Measurements from ENCODE around the gene USH1G. TPM values are rescaled to one million over a fixed set of nuclear protein-coding genes. Genes with fewer than 3 reads are reported as not detected.

The USH1G gene
- total and polyA plus RNA-seq, 2 experiments from 2014 or later: 0.65 to 1.6 TPM

GRCh38 chr17:74941128-74941725 lies 18.2 kb upstream of the USH1G start:
- no peak overlapping the region for H2AFZ ChIP-seq
- no peaks in the 10 kb centered on the region for H3K9me3 ChIP-seq (ENCODE audit: low read depth)
- H3K4me3 ChIP-seq: no peak overlapping the region
- no peak for DNase-seq (ENCODE audit: low spot score)
- H3K9me2 ChIP-seq (replicated peaks; ENCODE audit: insufficient read depth): no peaks in the 10 kb centered on the region
- no peaks in the 10 kb centered on the region for H3K36me3 ChIP-seq (replicated peaks; ENCODE audit: insufficient read depth, low read depth)
- no peaks in the 10 kb centered on the region for H4K20me1 ChIP-seq (ENCODE audit: insufficient read depth, poor library complexity, severe bottlenecking)
- H3K4me2 ChIP-seq: no peak overlapping the region
- peaks cover 32% of the 10 kb centered on the region for H3K27me3 ChIP-seq
- no peak overlapping the region for H3K27ac ChIP-seq
- 81% methylated on average over 21 of the region's 21 CpGs for WGBS (ENCODE audit: low lambda C conversion rate, missing lambda C conversion rate)
- H3K79me2 ChIP-seq: no peaks in the 10 kb centered on the region
- TF ChIP-seq CTCF (IDR thresholded peaks at IDR 0.05; ENCODE audit: poor library complexity) (no peak), EZH2 (IDR thresholded peaks at IDR 0.05; ENCODE audit: borderline replicate concordance) (no peak)
- no peaks in the 10 kb centered on the region for H3K4me1 ChIP-seq (ENCODE audit: insufficient read depth)

DNA sequence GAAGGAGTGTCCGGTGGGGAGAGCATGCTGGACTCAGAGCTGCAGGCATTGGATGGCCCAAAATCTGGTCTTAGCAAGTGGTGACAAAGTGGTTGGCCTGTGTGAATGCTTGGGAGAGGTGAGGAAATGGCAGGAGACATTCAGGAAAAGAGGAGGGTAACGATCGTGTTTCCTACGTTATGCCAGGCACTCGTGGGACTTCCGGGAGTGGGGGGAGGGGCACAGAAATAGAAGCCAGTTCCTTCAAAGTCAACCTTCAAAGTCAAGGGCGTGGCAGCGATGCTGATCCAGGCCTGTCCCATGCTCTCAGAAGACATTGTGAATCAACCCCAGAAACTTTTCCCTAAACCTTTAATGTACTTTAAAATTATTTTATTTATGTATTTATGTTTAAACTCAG lies 16.5 kb upstream of the USH1G start:
- H3K9me3 ChIP-seq (ENCODE audit: low read depth): no peaks in the 10 kb centered on the region
- WGBS (ENCODE audit: low lambda C conversion rate, missing lambda C conversion rate): 69% methylated on average over 8 of the region's 8 CpGs
- TF ChIP-seq EZH2 (IDR thresholded peaks at IDR 0.05; ENCODE audit: borderline replicate concordance): no peak
- no peak for TF ChIP-seq CTCF (IDR thresholded peaks at IDR 0.05; ENCODE audit: poor library complexity)
- TF ChIP-seq EZH2phosphoT487 (IDR thresholded peaks at IDR 0.05; ENCODE audit: low read depth, severe bottlenecking, unreplicated experiment): no peak
- no peaks in the 10 kb centered on the region for H4K20me1 ChIP-seq (ENCODE audit: insufficient read depth, poor library complexity, severe bottlenecking)
- H3K9me2 ChIP-seq (replicated peaks; ENCODE audit: insufficient read depth): no peaks in the 10 kb centered on the region
- peaks cover 48% of the 10 kb centered on the region for H3K27me3 ChIP-seq
- no peak overlapping the region for H2AFZ ChIP-seq
- H3K36me3 ChIP-seq (replicated peaks; ENCODE audit: insufficient read depth, low read depth): no peaks in the 10 kb centered on the region
- peaks cover 7% of the 10 kb centered on the region for H3K4me1 ChIP-seq (ENCODE audit: insufficient read depth)
- no peaks in the 10 kb centered on the region for H3K79me2 ChIP-seq
- no peak overlapping the region for H3K4me2 ChIP-seq
- H3K4me3 ChIP-seq: no peak overlapping the region
- H3K27ac ChIP-seq: no peak overlapping the region
- DNase-seq (ENCODE audit: low spot score): no peak

DNA sequence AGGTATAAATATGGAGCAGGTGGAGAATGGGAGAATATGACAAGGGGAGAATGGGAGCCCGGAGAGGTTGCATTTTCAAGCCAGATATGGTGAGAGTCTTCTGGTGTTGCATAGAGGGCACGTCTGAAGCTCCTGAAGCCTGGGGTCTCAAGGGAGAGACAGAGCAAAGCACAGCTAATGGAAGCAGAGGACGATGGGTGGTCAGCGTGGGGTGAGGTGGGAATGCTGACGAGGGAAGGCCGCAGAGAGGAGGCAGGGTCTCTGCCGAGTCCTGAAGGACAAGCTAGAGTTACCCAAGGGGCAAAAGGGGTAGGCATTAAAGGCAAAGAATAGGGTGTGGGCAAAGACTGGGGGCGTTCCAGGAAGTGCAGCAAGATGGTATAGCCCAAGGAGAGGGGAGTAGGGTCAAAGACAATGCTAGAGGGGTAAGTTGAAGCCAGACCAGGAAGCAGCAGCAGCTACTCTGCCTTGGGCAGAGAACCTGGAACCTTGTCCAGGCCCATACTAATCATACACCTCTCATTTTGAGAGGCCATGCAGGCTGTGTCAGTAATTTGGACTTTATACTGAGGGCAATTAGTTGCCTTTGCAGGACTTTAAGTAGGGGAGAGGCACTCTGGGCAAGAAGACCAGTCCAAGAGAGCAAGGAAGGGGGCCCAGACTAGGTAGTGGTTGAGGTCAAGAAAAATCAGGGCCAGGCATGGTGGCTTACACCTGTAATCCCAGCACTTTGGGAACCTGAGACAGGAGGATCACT lies 15.3 kb upstream of the USH1G start:
- 62% methylated on average over 7 of the region's 8 CpGs for WGBS (ENCODE audit: low lambda C conversion rate, missing lambda C conversion rate)
- H4K20me1 ChIP-seq (ENCODE audit: insufficient read depth, poor library complexity, severe bottlenecking): no peaks in the 10 kb centered on the region
- TF ChIP-seq CTCF (IDR thresholded peaks at IDR 0.05; ENCODE audit: poor library complexity) (no peak), EZH2 (IDR thresholded peaks at IDR 0.05; ENCODE audit: borderline replicate concordance) (no peak), EZH2phosphoT487 (IDR thresholded peaks at IDR 0.05; ENCODE audit: low read depth, severe bottlenecking, unreplicated experiment) (no peak)
- H3K4me3 ChIP-seq: no peak overlapping the region
- H3K27ac ChIP-seq: no peak overlapping the region
- H3K27me3 ChIP-seq: peaks cover 59% of the 10 kb centered on the region
- no peak overlapping the region for H2AFZ ChIP-seq
- no peaks in the 10 kb centered on the region for H3K9me3 ChIP-seq (ENCODE audit: low read depth)
- H3K4me1 ChIP-seq (ENCODE audit: insufficient read depth): peaks cover 7% of the 10 kb centered on the region
- no peak for DNase-seq (ENCODE audit: low spot score)
- H3K79me2 ChIP-seq: no peaks in the 10 kb centered on the region
- H3K36me3 ChIP-seq (replicated peaks; ENCODE audit: insufficient read depth, low read depth): no peaks in the 10 kb centered on the region
- no peaks in the 10 kb centered on the region for H3K9me2 ChIP-seq (replicated peaks; ENCODE audit: insufficient read depth)
- H3K4me2 ChIP-seq: no peak overlapping the region

Measured in hepatocyte (in vitro differentiated cells).